ENCODE measurements around the gene MYPOP.
"Not testable (repeated sequence)": the region's sequence is repeated elsewhere in the genome, so short reads cannot be mapped to it uniquely, and the experiment has no call there.

Gene MYPOP

DNA sequence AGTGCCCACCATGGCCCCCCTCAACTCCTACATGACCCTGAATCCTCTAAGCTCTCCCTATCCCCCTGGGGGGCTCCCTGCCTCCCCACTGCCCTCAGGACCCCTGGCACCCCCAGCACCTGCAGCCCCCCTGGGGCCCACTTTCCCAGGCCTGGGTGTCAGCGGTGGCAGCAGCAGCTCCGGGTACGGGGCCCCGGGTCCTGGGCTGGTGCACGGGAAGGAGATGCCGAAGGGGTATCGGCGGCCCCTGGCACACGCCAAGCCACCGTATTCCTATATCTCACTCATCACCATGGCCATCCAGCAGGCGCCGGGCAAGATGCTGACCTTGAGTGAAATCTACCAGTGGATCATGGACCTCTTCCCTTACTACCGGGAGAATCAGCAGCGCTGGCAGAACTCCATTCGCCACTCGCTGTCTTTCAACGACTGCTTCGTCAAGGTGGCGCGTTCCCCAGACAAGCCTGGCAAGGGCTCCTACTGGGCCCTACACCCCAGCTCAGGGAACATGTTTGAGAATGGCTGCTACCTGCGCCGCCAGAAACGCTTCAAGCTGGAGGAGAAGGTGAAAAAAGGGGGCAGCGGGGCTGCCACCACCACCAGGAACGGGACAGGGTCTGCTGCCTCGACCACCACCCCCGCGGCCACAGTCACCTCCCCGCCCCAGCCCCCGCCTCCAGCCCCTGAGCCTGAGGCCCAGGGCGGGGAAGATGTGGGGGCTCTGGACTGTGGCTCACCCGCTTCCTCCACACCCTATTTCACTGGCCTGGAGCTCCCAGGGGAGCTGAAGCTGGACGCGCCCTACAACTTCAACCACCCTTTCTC is 30.1 kb downstream of the MYPOP start:
- no peak for TF ChIP-seq ZNF8 (CRISPR knock-in tag; IDR thresholded peaks at IDR 0.05)
- TF ChIP-seq GLIS3 (CRISPR knock-in tag; IDR thresholded peaks at IDR 0.05), result no peak
- TF ChIP-seq, protein P1, sequence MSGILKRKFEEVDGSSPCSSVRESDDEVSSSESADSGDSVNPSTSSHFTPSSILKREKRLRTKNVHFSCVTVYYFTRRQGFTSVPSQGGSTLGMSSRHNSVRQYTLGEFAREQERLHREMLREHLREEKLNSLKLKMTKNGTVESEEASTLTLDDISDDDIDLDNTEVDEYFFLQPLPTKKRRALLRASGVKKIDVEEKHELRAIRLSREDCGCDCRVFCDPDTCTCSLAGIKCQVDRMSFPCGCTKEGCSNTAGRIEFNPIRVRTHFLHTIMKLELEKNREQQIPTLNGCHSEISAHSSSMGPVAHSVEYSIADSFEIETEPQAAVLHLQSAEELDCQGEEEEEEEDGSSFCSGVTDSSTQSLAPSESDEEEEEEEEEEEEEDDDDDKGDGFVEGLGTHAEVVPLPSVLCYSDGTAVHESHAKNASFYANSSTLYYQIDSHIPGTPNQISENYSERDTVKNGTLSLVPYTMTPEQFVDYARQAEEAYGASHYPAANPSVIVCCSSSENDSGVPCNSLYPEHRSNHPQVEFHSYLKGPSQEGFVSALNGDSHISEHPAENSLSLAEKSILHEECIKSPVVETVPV (CRISPR knock-in tag; IDR thresholded peaks at IDR 0.05), result no peak
- TF ChIP-seq, protein P2, sequence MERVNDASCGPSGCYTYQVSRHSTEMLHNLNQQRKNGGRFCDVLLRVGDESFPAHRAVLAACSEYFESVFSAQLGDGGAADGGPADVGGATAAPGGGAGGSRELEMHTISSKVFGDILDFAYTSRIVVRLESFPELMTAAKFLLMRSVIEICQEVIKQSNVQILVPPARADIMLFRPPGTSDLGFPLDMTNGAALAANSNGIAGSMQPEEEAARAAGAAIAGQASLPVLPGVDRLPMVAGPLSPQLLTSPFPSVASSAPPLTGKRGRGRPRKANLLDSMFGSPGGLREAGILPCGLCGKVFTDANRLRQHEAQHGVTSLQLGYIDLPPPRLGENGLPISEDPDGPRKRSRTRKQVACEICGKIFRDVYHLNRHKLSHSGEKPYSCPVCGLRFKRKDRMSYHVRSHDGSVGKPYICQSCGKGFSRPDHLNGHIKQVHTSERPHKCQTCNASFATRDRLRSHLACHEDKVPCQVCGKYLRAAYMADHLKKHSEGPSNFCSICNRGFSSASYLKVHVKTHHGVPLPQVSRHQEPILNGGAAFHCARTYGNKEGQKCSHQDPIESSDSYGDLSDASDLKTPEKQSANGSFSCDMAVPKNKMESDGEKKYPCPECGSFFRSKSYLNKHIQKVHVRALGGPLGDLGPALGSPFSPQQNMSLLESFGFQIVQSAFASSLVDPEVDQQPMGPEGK (CRISPR knock-in tag; IDR thresholded peaks at IDR 0.05; ENCODE audit: borderline replicate concordance), result no peak
- TF ChIP-seq ISL1 (CRISPR knock-in tag; IDR thresholded peaks at IDR 0.05), result no peak
- TF ChIP-seq, protein P3, sequence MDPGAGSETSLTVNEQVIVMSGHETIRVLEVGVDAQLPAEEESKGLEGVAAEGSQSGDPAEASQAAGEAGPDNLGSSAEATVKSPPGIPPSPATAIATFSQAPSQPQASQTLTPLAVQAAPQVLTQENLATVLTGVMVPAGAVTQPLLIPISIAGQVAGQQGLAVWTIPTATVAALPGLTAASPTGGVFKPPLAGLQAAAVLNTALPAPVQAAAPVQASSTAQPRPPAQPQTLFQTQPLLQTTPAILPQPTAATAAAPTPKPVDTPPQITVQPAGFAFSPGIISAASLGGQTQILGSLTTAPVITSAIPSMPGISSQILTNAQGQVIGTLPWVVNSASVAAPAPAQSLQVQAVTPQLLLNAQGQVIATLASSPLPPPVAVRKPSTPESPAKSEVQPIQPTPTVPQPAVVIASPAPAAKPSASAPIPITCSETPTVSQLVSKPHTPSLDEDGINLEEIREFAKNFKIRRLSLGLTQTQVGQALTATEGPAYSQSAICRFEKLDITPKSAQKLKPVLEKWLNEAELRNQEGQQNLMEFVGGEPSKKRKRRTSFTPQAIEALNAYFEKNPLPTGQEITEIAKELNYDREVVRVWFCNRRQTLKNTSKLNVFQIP (CRISPR knock-in tag; IDR thresholded peaks at IDR 0.05; ENCODE audit: borderline replicate concordance, low read depth), result no peak
- no peak for TF ChIP-seq OSR1 (CRISPR knock-in tag; IDR thresholded peaks at IDR 0.05)
- no peak for TF ChIP-seq TOX (CRISPR knock-in tag; IDR thresholded peaks at IDR 0.05; ENCODE audit: borderline replicate concordance)
- TF ChIP-seq ESRRG (CRISPR knock-in tag; IDR thresholded peaks at IDR 0.05), result no peak
- no peak for TF ChIP-seq BACH2 (CRISPR knock-in tag; IDR thresholded peaks at IDR 0.05; ENCODE audit: borderline replicate concordance)
- TF ChIP-seq RARB (CRISPR knock-in tag; IDR thresholded peaks at IDR 0.05), result no peak
- TF ChIP-seq ZNF70 (CRISPR knock-in tag; IDR thresholded peaks at IDR 0.05), result no peak
- TF ChIP-seq, protein P4, sequence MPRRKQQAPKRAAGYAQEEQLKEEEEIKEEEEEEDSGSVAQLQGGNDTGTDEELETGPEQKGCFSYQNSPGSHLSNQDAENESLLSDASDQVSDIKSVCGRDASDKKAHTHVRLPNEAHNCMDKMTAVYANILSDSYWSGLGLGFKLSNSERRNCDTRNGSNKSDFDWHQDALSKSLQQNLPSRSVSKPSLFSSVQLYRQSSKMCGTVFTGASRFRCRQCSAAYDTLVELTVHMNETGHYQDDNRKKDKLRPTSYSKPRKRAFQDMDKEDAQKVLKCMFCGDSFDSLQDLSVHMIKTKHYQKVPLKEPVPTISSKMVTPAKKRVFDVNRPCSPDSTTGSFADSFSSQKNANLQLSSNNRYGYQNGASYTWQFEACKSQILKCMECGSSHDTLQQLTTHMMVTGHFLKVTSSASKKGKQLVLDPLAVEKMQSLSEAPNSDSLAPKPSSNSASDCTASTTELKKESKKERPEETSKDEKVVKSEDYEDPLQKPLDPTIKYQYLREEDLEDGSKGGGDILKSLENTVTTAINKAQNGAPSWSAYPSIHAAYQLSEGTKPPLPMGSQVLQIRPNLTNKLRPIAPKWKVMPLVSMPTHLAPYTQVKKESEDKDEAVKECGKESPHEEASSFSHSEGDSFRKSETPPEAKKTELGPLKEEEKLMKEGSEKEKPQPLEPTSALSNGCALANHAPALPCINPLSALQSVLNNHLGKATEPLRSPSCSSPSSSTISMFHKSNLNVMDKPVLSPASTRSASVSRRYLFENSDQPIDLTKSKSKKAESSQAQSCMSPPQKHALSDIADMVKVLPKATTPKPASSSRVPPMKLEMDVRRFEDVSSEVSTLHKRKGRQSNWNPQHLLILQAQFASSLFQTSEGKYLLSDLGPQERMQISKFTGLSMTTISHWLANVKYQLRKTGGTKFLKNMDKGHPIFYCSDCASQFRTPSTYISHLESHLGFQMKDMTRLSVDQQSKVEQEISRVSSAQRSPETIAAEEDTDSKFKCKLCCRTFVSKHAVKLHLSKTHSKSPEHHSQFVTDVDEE (CRISPR knock-in tag; IDR thresholded peaks at IDR 0.05), result no peak
- no peak for TF ChIP-seq ZNF565 (CRISPR knock-in tag; conservative IDR thresholded peaks at IDR 0.05; ENCODE audit: low read depth)
- no peak for TF ChIP-seq ZC3H10 (CRISPR knock-in tag; IDR thresholded peaks at IDR 0.05)
- no peak for TF ChIP-seq ZFP3 (CRISPR knock-in tag; IDR thresholded peaks at IDR 0.05)
- no peak for TF ChIP-seq TCF4 (CRISPR knock-in tag; IDR thresholded peaks at IDR 0.05; ENCODE audit: borderline replicate concordance)
- no peak for TF ChIP-seq SNAI2 (CRISPR knock-in tag; IDR thresholded peaks at IDR 0.05)
- ATAC-seq, result no peak

DNA sequence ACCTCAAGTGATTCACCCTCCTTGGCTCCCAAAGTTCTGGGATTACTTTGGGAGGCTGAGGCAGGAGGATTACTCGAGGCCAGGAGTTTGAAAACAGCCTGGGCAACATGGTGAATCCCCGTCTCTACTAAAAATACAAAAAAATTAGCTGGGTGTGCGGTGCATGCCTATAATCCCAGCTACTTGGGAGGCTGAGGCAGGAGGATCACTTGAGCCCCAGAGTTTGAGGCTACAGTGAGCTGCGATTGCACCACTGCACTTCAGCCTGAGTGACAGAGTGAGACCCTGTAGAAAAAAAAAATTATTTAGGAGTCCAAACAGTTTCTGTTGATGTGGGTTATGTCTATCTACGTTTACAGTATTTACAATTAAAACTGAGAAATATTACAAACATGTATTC is 31.6 kb downstream of the MYPOP start:
- TF ChIP-seq SNAI2 (CRISPR knock-in tag; IDR thresholded peaks at IDR 0.05) (no peak), ZC3H10 (CRISPR knock-in tag; IDR thresholded peaks at IDR 0.05) (no peak), ZFP30 (CRISPR knock-in tag; IDR thresholded peaks at IDR 0.05) (no peak), ZNF70 (CRISPR knock-in tag; IDR thresholded peaks at IDR 0.05) (no peak), ISL1 (CRISPR knock-in tag; IDR thresholded peaks at IDR 0.05) (no peak), OSR1 (CRISPR knock-in tag; IDR thresholded peaks at IDR 0.05) (no peak), PPARA (CRISPR knock-in tag; IDR thresholded peaks at IDR 0.05; ENCODE audit: borderline replicate concordance) (no peak), ZFP3 (CRISPR knock-in tag; IDR thresholded peaks at IDR 0.05) (no peak)

DNA sequence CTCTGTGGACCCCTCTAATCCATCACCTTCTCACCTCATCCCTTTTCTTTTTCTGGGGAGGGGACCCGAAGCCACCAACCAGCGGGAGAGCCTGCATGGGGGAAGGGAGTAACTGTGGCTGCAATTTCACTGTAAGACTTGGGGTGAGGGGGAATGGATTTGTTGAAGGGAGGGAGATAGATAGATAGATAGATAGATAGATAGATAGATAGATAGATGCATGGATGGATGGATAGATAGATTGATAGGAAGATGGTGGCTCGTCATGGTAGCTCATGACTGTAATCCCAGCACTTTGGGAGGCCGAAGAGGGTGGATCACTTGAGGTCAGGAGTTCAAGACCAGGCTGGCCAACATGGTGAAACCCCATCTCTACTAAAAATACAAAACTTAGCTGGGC is 35.2 kb downstream of the MYPOP start:
- ATAC-seq, result not testable (repeated sequence)

More for the DNA sequence above, 31.6 kb downstream of the MYPOP start:
- ATAC-seq, result no peak
